Measurements from ENCODE around the gene TEDC1.
A peak's percentile ranks its signal among the peaks of the same experiment; 100 is the strongest.

The TEDC1 gene

DNA sequence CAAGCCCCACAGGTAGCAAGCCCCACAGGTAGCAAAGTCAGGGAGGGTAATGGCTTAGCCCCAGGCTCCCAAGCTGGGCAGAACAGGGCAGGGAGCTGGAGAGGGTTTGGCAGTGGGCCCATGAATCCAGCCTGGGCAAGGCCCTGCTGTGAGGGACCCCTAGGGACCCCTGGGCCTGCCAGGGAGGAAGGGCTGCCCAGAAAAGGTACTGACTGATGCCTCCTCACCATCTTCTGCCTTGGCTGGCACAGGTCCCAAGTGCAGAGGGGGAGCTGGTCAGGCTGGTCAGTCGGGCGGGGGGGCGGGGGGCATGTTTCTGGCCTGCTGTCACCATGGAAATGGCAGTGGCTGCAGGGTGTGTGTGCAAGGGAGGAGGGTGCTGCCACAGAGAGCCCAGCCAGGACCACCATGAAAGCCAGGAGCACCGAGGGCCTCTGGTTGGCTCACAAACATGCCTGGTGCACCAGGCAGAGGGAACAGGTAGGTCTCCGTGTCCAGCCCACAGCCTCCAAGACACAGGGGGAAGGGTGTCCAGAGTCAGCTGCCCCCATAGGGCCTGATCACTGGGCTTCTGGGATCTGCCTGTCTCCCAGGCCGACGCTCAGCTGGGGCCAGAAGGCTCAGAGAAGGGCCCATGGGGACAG, 17.9 kb upstream of the TEDC1 start:
- DNase-seq (ENCODE audit: low read depth), result no peak

DNA sequence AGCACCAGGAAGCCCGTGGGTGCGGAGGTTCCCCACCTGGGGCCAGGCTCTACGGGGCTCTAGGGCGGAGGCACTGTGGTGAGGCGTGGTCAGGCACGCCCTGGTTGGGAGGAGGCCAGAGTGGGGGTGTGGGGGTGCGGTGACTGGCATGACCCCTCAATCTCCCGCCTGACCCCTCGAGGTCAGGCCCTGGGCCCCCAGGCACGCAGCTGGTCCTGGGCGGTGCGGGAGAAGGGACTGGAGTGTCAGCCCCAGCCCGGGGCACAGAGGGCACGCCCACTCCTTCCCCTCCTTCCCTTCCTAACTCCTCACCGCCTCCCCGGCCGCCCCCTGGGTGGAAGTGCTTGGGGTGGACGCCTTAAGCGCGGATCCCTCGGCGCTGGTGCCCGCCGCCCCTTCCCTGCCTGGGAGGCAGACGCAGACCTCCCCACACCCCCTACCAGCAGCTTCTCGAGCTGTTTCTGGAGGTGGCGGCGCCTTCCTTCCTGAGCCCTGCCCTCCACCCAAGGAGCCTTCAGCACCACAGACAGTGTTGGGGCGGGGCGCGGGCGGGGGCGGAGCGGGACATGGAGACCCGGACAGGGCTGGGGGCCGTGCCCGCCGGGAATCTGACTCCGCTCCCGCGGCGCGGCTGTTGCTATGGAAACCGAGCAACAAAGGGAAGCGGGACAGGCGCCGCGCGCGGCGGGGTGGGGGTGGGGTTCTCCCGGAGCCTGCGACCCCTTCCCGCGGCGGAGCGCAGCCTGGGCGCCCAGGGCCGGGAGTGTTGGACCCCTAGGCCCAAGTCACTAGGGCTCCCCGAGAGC, 17.2 kb upstream of the TEDC1 start:
- peak; percentile 42 for DNase-seq (ENCODE audit: low read depth)

DNA sequence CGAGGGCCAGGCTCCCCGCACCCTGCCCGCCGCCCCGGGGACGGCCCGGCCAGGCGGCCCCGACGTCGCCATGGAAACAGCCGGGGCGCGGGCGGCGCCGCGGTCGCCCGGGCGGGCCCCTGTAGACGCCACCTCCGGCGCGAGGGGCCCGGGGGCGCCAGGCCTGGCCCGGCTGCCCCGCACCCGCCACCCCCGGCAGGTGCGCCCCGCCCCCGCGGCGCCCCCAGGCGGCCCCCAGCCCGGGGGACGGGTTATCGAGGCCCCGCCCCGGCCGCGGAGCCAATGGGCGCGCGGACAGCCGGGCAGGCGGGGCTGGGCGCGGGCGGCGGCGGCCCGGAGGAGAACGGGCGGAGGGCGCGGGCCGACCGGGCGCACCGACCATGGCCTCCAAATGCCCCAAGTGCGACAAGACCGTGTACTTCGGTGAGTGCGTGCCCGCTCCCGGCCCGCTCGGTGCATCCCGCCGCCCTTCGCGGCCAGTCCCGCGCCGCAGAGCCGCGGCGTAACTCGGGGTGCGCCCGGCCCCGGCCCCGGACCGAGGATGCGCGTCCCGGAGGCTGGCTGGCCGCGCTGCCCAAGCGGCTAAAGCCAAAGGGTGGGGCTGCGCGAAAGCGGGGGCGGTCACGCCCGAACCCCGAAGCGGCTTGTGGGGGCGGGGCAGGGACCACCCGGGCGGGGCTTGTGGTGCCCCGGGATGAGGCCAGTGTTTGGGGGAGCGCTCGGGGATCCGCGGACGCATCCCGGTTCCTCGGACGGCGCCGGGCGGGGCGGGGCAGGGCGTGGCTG, 16.4 kb upstream of the TEDC1 start, which contains the start of gene CRIP2:
Gene CRIP2, plus strand, starts transcription at position 339 of the 786 bp plus-strand sequence. Its CDS starts 42 bp downstream, at position 381.
- DNase-seq (ENCODE audit: low read depth), result no peak

DNA sequence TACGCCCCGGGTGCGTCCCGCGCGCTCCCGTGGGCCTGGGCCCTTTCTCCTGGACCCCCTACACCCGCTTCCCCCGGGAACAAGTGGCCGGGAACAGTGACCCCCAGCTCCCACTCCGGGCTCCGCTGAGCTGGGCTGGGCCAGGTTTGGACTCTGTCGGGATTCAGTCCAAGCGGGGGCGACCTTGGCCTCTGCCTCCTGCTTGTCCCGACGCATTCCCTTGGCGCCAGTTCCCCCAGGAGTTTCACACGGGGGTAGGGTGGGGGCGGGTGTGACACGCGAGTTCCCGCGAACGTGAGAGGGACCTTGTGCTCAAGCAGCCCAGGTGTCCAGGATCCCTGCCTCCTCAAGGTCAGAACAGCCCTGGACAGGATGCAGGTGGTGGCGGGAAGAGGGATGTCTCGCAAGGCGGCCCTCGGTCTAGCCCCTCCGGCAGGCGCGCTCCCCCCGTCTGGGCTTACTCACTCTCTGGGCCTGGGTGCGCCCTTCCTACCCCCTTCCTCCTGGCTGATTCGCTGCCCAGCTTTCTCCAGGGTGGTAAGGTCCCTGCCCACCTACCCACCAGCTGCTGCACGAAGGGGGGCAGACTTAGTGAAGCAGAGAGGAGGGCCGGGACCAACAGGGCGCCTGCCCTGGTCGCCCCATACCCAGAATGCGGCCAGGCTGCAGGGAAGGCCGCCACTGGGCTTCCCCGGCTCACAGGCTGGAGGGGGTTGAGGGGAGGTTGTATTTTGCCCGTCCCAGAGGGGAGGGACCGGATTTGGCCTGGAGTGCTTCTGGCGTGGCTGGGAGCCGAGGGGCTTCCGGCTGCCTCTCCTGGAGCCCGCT, 15.6 kb upstream of the TEDC1 start:
- DNase-seq (ENCODE audit: low read depth), result no peak

DNA sequence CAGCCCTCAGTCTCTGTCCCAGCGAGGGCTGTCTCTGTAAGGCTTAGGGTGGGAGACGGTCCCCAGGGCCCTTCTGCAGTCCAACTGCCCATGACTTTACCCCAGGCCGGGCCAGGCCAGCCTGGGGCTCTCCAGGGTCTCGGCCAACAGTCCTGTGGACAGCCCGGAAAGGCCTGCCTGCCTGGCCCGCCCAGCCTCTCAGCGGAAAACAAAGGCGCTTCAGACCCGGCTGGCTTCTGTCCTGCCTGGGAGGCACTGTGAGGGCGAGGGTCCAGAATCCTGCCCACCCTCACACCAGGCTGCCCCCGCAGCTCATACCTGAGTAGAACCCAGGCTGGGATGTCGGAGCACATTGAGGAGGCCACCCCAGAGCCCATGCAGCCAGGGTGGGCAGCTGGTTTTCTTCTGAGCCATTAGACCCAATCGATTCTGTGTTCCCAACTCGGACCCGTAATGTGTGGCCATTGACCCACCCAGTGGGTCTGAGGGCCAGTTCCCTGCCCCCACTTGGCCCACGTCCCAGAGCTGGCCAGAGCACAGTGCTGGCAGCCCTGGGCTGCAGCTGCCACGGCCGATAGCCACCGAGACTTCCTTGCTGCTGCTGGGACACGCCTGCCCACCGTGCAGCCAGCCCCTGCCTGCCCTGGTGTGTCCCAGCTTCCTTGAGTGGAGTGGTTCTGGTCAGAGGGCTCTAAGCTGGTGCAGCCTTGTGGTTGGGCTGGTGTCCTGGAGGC, 14.8 kb upstream of the TEDC1 start:
- DNase-seq (ENCODE audit: low read depth), result no peak

DNA sequence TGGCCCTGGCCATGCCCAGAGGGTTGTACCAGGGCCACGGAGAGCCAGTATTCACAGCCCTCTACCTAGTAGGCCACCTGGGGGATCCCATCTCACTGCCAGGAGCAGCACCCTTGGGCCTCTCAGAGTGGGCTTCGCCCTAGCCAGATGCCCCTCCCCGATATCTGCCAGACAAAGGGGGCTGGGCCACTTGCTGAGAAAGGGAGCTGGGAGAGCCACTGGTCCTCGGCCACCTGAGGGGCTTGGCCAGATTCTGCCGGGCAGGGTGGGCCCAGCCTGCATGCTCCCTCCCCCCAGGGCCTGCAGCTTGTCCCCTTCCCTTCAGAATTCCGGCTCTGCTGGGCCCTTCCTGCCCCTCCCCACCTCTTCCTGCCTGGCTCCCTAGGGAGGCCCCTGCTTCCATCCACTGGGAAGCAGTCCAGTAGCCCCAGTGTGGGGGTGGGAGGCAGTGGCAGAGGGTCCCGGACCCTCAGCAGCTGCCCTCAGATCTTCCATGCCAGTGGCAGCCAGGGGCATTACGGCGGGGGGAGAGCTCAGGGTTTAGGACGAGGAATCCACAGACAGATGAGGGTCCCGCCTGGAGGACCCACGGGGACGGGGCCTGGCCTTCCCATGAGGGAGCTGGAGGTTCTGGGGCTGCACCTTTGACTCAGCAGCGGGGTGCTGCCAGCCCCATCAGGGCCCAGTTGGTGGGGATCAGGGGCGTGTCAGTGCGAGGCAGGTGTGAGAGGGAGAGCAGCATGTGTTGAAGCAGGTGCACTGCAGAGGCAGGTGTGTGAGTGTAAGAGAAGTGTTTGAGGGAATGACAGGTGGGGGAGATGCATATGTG, 14.0 kb upstream of the TEDC1 start:
- DNase-seq (ENCODE audit: low read depth), result no peak

DNA sequence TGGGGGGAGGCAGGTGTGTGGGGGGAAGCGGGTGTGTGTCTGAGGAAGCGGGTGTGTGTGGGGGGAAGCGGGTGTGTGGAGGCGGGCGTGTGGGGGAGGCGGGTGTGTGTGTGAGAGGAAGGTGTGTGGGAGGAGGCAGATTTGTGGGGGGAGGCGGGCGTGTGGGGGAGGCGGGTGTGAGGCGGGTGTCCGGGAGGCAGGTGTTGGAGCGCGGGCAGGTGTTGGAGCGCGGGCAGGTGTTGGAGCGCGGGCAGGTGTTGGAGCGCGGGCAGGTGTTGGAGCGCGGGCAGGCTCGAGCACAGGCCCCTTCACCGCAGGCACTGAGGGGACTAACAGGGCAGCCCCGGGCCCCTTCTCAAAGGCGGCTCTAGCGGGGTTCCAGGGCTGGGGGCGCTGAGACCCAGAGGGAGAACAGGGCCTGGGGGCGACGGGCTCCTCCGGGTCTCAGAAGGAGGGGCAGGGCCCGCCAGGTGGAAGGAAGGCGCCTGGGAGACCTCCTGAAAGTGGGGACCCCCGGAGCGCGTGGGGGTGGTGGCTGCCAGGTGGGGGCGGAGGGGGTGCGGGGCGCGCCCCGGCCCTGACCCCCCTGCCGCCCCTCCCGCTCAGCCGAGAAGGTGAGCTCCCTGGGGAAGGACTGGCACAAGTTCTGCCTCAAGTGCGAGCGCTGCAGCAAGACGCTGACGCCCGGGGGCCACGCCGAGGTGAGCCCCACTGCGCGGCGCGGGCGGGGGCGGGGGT, 13.2 kb upstream of the TEDC1 start:
- DNase-seq (ENCODE audit: low read depth), result no peak

DNA sequence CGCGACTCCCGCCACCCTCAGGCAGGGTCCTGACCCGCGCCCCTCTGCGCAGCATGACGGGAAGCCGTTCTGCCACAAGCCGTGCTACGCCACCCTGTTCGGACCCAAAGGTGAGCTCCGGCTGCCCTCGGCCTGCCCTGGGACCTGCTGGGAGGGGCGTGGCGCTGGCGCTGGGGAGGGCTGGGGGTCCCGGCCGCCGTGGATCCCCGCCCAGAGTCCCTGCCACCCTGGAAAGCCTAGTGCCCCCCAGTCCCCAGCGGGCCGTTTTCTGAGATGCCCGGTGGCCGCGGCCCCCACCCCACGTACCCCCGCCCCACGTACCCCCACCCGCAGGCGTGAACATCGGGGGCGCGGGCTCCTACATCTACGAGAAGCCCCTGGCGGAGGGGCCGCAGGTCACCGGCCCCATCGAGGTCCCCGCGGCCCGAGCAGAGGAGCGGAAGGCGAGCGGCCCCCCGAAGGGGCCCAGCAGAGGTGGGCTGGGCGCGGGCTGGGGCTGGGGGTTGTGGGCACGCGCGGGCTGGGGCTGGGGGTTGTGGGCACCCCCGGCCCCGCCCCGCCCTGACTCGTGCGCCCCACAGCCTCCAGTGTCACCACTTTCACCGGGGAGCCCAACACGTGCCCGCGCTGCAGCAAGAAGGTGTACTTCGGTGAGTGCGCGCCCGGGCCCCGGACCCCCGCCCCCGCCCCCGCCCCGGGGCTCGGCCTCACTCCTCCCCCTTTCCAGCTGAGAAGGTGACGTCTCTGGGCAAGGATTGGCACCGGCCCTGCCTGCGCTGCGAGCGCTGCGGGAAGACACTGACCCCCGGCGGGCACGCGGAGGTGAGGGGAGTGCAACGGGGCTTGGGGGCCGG, 12.4 kb upstream of the TEDC1 start:
- no peak for DNase-seq (ENCODE audit: low read depth)

DNA sequence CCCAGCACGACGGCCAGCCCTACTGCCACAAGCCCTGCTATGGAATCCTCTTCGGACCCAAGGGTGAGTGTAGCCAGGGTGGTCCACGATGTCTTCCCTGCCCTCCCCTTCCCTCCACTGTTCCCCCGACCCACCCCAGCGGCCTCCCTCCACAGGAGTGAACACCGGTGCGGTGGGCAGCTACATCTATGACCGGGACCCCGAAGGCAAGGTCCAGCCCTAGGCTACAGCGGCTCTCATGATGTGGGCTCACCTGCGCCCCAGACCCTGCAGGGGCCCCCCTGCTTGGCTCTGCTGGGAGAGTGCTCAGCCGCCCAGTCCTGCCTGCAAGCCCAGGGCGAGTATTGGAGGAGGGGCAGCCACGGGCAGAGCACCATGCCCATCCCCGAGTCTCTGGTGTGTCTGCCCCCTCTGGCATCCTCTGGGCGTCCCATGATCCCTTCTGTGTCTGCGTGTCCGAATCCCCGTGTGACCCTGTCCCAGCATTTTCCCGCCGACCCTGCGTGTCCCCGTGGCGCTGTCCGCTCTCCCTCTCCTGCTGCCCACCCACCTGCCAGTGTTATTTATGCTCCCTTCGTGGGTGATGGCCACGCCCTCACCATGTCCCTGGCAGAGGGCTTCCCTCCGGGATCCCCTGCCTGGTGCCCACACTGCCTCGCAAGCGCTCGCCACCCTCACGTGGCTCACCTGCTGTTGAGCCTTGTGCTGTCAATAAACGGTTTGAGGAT, 11.5 kb upstream of the TEDC1 start:
- no peak for DNase-seq (ENCODE audit: low read depth)

DNA sequence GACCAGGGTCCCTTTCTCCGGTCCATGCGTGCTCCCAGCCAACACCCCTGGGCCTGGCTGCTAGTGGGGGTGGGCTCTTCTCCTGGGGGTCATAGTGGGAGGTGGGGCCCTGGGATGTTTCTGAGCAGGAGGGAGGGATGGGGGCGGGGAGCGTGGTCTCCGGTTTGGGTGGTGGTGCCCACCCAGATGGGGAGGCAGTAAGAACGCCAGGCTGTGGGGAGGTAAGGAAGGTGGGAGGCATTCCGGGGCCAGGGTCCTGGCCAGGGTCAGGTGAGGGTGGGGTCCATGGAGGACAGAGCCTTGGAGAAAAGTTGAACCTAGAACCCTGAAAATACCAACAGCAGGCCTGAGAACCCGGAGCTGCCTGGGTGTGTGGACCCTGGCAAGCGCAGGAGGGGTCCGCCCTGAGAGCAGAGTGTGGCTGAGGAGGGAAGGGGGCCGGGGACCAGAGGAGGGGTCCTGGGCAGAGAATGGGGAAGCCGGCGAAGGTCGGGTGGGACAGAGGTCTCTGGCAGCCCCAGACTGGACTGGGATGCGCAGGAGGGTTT, 10.8 kb upstream of the TEDC1 start:
- DNase-seq (ENCODE audit: low read depth), result no peak

DNA sequence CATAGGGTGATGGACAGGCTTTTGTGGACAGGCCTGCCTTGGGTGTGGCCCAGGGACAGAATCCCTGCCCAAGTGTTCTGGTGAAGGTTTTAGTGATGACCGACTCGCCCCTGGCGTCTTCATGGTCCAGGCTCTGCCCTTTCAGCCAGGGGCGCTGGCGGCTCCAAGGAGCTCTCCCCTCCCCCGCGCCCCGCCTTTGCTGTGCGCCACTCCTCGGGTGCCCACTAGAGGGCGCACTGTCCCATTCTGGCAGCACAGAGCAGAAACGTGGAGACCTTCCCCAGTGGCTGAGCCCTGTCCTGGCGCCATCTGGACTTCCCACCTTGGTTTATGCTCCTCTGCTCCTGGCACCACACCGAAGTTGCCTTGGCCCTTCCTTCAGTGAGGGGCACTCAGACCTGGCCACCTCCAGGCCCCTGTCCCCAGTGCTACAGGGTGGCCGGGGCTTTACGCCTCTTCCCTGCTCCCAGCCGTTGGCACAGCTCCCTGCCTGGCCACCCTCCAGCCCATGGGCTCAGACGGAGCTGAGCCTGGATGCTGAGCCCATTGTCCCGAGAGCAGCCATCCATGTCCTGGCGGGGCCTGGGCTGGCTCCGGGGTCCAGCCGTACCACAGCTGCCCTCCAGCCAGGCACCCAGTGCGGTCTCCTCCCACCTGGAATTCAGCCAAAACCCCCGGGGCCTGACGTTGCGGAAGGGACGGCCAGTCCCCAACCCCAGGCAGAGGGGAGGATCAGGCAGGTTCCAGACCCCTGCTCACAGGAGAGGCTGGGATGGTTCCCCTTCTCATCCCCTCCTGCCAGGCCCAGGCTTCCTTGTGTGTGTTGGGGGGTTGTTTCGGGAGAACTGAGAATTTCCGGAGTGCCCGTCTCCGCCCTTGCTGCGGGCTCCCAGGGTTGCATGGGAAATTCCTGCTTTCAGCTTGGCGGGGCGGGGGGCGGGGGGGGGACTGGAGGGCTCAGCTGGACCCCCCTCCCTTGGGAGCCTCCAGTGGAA, 9.9 kb upstream of the TEDC1 start:
- DNase-seq (ENCODE audit: low read depth), result peak; percentile 78

DNA sequence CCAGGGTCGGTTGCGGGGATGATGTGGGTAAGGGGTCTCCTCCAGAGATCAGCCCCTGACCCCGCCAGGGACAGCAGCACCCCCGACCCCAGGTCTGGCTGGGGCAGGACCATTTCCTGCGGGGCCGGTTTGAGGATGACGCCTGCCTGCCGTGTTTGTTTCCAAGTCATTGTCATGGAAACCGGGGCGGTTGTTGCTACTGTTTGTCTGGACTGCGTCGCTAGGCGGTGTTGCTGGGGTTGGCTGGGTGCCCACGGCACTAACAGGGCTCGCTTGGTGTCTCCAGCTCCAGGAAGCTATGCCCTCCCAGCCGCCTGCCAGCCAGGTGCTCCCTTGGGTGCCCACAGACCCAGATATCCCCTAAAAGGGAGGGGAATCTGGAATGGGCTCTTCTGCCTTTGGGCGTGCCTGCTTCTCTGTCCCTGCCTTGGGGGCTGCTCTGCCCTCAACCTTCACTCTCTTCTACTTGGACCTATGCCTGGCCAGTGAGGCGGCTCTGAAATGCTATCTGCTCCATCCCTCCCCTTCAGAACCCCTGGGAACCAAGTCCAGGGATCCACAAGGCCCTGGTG, 9.1 kb upstream of the TEDC1 start:
- DNase-seq (ENCODE audit: low read depth), result peak; percentile 98

DNA sequence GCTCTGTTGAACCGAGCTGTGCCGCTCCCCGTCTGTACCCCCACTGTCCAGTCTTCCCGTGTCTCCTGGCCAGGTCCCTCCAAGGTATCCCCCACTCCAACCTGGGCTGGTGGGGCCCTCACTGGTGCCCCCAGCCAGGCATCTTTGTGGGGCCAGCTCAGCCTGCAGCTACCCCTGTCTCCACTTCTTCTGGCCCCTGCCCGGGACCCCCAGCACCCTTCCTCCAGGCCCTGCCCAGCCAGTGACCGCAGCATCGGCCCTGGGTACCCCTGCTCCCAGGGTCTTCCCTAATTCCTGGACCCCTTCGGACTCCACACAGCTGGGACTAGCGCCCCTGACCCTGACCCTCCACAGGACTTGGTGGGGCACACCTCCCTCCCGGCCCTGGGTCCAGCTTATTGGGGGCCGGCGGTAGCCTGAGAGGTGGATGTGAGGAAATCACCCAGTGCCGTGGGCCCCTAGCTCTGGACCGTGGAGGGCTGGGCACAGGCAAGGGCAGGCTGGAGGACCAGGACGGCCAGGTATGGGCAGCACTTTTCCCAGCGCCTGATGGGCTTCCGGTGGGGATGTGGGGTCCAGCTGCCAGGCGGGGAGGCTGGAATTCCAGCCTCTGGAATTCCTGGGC, 8.4 kb upstream of the TEDC1 start:
- DNase-seq (ENCODE audit: low read depth), result no peak

DNA sequence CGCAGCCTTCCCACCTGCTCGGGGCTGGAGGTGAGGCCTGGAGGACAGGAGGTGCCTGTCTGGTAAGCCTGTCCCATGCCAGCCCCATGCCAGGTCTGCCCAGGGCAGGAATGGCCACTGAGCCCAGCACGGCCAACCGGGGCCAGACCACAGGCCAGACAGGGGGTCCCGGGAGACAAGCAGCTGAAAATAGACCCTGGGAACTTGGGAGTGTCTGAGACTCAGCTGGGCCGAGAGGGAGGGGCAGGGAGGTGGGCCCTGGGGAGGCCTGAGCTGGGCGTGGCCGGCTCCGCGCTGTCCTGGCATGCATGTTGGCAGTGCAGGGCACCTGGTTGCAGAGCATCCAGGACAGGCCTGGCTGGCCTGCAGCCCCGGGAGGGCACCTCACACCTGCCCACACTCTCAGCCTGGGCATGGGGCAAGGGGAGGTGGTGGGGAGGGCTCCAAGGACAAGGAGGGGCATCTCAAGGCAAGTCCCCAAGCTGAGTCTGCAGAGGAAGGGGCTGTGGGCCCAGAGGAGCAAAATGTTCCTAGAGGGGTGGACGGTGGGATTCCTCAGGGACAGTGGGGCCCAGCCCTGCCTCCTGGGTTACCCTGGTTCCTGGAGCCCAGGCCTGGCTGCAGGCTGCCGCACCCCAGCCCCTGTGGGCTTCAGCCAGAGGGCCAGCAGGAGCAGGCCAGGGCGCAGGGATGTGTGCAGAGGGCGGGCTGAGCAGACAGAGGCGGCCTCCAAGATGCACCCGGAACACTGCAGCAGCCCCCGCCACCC, 7.6 kb upstream of the TEDC1 start:
- no peak for DNase-seq (ENCODE audit: low read depth)
